ENCODE measurements around the gene HDAC3.

Gene HDAC3

GRCh38 chr5:141636413-141637122 is at the start of gene HDAC3, which contains the start of gene RELL2:
Gene HDAC3 (minus strand): TSS chr5:141636849. CDS start chr5:141636790, 59 bp downstream.
Gene RELL2 (plus strand): TSS chr5:141636997. CDS start chr5:141638226, 1,229 bp downstream.
- peak; percentile 92 for DNase-seq (ENCODE audit: low read depth)

GRCh38 chr5:141685591-141685990 is 48.9 kb upstream of the HDAC3 start:
- DNase-seq (ENCODE audit: low read depth): no peak

- DNase-seq (ENCODE audit: low read depth): no peak
Measured at GRCh38 chr5:141683596-141684141, 47.0 kb upstream of the HDAC3 start.

GRCh38 chr5:141681695-141682641 is 45.3 kb upstream of the HDAC3 start, which contains the start of gene ARAP3:
Gene ARAP3 (minus strand): TSS chr5:141682230. CDS start chr5:141680486, 1,744 bp downstream.
- DNase-seq (ENCODE audit: low read depth): peak; percentile 32

- no peak for DNase-seq (ENCODE audit: low read depth)
Measured at GRCh38 chr5:141681295-141681694, 44.6 kb upstream of the HDAC3 start.

GRCh38 chr5:141680751-141681201 is 44.1 kb upstream of the HDAC3 start:
- no peak for DNase-seq (ENCODE audit: low read depth)

GRCh38 chr5:141680178-141680577 is 43.5 kb upstream of the HDAC3 start:
- no peak for DNase-seq (ENCODE audit: low read depth)

GRCh38 chr5:141677415-141677814 is 40.8 kb upstream of the HDAC3 start:
- DNase-seq (ENCODE audit: low read depth): no peak

- no peak for DNase-seq (ENCODE audit: low read depth)
Measured at GRCh38 chr5:141675672-141676071, 39.0 kb upstream of the HDAC3 start.

GRCh38 chr5:141674747-141675146 is 38.1 kb upstream of the HDAC3 start:
- no peak for DNase-seq (ENCODE audit: low read depth)

- DNase-seq (ENCODE audit: low read depth): no peak
Measured at GRCh38 chr5:141672841-141673813, 36.5 kb upstream of the HDAC3 start.

- DNase-seq (ENCODE audit: low read depth): no peak
Measured at GRCh38 chr5:141672071-141672840, 35.6 kb upstream of the HDAC3 start.

GRCh38 chr5:141669520-141669919 is 32.9 kb upstream of the HDAC3 start:
- DNase-seq (ENCODE audit: low read depth): no peak

GRCh38 chr5:141668601-141669265 is 32.1 kb upstream of the HDAC3 start:
- no peak for DNase-seq (ENCODE audit: low read depth)

GRCh38 chr5:141665995-141666940 is 29.6 kb upstream of the HDAC3 start:
- DNase-seq (ENCODE audit: low read depth): no peak

- DNase-seq (ENCODE audit: low read depth): peak; percentile 56
Measured at GRCh38 chr5:141664733-141665461, 28.2 kb upstream of the HDAC3 start.

GRCh38 chr5:141663506-141663905 is 26.9 kb upstream of the HDAC3 start:
- DNase-seq (ENCODE audit: low read depth): no peak

GRCh38 chr5:141662028-141662427 is 25.4 kb upstream of the HDAC3 start:
- DNase-seq (ENCODE audit: low read depth): no peak
